Measurements from ENCODE around the gene PANX3.

Gene PANX3

DNA sequence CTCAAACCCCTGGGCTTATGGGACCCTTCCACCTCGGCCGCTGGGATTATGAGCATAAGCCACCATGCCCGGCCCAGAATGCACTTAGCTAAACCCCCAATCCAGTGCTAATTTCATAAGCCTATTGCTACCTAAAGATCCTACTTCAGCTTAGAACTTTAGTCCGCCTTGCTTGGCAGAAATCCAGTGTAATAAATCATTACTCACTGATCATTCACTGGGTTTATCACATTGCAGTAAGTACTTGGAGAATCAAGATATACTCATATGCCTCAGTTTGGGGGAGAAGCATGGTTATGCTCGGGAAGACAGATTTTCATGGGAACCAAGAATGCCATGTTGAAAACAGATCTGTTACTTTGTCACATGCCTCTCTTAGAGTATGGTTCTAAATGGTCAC, 7.6 kb downstream of the PANX3 start:
- no peak for DNase-seq

DNA sequence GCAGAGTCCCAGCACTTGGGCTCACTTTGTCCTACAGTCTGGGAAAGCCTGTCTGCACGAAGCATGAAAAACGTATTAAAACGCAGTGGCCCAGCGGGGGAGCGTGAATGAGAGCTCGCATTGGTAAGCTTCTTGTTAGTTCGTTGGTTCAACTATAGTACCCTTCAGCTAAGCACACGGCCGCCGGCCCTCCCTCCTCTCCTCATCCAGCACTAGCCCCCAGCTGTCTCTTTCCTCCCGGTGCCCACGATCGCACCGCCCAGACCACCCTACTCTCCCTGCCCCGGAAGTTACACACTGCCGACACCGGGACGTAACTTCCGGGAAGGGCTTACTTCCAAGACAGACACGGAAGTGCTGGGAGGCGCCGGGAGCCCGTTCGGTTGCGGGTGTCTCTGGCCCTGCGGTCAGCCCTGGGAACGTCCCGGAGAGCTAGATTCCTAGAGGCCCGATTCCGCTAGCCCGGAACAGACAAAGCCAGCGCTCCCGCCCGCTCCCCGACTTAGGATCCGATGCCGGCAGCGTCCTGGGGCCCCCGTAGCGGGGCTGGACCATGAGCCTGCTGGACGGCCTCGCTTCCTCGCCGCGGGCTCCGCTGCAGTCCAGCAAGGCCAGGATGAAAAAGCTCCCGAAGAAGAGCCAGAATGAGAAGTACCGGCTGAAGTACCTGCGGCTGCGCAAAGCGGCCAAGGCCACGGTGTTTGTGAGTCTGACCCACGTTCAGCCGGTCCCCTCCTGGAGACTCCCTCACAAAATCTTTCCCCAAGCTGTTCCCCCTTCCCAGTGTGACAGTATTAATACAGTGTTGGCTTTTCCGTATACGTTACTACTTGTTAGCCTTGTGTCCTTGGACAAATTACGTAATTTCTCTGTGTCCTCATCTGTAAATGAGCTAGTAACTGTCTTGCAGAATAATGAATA, 11.6 kb downstream of the PANX3 start, which contains the start of gene TBRG1:
TBRG1 (plus strand) TSS at position 334 of the 921 bp plus-strand sequence; CDS start at position 554, 220 bp downstream.
- DNase-seq = peak; percentile 71

DNA sequence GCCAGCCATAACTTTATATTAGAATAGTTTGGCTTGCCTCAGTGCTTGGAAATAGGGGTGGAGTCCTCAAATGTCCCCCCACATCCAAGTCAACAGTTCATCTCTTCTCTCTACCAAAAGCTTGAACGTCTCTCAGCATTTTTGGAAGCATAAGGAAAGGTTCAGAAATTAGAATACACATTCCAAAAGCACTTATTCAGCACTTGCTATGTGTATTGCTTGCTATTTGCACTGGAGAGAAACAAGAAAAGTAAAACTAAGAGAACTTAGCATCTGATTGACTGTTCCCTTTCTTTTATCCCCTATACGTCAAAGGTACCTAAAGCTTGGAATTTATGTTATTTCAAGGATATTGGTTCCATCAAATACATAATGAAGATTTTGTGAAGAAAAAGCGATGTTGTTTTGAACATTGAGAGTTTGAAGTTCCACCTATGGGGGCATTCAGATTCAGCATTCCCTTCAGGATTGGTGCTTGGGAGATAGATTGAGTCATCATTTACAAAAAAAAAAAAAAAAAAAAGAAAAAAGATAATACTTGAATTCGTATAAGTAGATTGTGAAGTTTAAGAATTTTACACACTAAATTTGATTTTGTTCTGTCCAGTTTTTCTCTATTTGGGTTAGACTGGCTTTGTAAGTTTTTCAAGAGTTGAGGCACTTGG, 12.8 kb downstream of the PANX3 start:
- DNase-seq = no peak

DNA sequence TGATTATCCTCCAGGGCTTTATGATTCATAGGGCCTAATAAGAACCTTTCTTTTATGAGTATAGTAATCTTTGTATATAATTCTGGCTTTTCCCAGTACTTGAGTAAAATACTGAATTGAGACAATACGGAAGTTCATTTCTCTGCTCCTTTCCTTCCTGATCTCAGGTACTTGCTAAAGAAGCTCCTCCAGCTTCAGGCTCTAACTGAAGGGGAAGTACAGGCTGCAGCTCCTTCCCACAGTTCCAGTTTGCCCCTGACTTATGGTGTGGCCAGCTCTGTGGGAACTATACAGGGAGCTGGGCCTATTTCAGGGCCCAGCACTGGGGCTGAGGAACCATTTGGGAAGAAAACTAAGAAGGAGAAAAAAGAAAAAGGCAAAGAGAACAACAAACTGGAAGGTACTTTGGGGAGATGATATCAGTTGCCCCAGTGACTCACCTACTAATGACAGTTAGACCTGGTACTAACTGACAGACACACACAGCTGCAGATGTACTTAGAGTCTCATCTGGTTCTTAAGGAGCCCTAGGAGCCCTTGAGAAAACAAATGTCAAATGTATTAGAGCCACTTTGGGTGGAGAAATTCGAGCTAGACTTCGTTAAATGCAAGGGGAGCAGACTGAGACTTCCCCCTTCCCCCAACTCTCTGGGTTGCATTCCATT, 14.4 kb downstream of the PANX3 start:
- DNase-seq = no peak

DNA sequence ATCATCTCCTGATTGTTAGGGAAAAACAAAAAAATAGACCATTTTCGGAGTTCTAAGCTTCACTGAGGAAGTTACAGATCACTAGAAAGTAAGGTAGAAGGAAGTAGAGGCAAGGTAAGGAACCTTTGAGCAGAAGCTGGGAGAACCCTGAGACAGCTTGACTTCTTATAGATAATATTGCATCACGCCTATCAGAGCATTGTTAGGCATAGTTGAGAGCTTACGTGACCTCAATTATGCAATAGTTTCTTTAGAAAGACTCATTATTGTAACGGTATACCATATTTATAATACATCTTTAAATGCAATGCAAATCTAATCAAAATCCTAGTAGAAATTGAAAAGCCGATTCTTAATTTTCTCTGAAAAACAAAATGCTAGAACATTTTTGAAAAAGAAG, 16.3 kb downstream of the PANX3 start:
- DNase-seq = no peak

DNA sequence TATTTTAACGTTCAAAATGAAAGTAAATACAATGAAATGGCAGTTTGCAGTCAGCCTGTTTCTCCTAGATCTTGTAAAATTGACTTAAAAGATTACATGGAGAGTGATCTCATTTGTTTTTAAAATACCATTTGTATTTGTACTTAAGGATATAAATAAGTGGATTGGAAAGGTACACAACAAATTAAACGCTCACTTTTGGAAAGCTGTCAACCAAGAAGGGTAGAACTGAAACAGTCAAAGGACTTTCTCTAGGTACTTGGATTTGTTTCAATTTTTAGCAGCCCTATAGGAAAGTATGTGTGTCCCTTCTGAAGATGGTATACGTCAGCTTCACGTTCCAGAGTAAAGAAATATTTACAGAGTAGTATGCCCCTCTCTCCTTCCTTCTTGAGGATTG, 18.7 kb downstream of the PANX3 start:
- no peak for DNase-seq

DNA sequence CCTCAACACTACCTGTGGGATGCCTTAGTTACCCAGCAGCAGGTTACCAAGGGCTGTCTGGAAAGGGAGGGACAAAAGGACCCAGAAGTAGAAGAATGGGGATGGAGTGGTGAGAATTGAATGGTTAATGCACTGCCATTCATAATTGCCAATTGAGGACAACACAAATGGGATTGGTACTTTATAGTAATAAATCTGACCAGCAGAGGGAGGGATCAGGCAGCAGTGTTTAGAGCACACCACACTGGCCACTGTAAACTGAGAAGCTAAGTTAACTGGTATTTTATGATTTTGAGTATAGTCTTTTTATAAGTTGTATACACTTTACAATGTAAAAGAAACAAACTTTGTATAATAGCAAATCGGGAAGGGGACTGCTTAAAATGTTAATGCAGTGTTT, 22.1 kb downstream of the PANX3 start:
- DNase-seq = no peak

DNA sequence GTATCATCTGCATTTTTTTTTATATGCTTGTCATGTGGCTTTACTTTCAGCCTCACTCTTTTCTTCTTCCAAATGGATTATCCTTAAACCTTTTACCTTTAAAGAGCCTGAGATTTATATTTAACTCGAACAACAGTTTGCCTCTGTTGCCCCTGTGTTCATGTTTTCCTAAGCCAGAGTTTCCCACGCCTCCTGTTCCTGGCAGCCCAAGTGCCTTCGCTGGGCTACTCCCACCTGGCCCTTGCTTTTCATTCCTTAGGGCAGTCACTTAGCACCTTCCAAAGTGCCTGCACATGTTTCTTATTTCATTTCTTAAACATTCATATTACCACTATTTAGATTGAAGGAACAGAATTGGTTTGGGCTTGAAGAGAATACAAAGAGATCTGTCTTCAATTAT, 24.7 kb downstream of the PANX3 start:
- no peak for DNase-seq

DNA sequence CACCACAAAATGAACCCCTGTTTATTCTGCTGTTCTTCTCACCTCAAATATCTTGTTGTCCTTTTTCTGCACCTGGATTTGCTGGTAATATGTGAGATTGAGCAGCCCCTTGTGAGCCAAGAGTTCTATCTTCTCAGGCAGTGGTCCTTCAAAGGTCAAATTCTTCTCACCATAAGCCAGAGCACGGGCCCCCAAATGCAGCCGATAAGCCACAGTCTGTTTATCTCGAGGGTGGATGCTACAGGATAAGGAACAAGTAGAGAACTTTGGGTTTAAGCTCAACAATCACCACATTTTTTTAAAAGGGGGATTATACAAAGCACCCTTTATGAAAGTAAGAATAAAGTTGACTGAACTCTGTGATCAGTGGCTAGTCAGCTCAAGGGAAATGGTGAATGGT, 27.3 kb downstream of the PANX3 start:
- no peak for DNase-seq

DNA sequence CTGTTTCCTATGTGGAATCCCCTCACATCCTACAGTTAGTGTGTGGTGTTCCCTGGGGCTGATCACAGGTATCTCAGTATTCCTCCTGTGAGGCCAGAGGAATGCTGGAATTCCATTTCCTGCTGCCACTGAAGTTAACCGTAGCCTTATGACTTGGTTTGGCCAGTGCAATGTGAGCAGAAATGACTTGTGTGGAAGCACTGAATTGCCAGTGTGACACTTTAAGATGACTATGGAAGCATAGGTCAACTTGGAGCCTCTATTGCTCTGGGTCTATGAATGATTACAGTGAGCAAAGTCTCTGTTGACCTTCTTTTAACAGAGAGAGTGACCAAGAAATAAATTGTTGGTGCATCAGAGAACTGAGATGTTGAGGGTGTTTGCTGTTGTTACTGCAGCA, 28.0 kb downstream of the PANX3 start:
- DNase-seq = no peak

DNA sequence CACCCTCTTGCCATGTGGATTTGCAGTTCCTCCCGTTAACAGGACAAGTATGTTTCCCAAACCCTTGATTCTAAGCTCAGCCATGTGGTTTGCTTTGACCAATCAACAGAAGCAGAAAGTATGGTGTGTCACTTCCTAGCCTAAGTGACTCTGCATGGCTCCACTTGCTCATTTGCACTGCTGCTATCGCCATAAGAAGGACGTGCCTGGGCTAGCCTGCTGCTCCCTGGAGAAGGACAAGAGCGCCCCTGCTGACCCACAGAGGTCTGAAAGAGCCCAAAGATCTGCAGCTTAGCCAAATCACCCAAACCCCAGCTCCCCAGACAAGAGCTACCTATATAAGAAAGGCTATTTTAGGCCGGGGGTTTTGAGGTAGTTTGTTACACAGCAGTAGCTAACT, 29.4 kb downstream of the PANX3 start:
- no peak for DNase-seq

DNA sequence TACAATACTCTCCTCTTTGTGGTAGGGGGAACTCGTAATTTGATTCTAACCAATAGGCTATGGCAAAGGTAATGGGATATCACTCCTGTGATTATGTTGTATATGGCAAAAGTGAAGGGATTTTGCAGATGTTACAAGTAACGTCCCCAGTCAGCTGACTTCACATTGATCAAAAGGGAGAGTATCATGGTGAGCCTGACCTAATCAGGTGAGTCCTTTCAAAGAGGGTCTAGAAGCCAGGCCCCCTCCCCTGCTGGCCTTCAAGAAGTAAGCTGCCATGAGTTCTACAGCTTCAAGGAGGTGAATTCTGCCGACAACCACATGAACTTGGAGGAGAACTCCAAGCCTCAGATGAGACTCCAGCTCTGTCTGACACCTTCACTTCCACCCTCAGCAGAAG, 31.4 kb downstream of the PANX3 start:
- DNase-seq = no peak

DNA sequence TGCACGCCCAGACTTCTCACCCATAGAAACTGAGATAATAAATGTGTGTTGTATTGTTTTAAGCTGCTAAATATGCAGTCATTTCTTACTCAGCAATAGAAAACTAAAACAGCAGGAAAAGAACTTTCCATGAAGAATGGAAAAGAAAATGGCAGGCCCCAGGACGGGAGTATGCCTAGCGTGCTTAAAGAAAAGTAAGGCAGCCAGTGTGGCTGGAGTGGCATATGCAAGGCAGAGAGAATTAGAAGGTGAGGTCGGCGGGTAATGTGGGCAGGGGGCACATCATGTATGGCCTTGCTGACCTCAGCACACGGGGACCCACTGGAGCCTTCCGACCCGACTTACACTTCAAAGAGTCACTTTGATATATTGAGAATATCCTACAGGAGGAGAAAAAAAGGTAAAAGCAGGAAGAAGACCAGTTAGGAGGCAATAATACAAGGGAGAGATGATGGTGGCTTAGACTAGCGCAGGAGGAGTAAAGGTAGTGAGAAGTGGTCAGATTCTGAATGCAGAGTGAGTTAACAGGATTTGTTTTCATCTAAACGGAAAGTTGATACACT, 31.9 kb downstream of the PANX3 start:
- no peak for DNase-seq

DNA sequence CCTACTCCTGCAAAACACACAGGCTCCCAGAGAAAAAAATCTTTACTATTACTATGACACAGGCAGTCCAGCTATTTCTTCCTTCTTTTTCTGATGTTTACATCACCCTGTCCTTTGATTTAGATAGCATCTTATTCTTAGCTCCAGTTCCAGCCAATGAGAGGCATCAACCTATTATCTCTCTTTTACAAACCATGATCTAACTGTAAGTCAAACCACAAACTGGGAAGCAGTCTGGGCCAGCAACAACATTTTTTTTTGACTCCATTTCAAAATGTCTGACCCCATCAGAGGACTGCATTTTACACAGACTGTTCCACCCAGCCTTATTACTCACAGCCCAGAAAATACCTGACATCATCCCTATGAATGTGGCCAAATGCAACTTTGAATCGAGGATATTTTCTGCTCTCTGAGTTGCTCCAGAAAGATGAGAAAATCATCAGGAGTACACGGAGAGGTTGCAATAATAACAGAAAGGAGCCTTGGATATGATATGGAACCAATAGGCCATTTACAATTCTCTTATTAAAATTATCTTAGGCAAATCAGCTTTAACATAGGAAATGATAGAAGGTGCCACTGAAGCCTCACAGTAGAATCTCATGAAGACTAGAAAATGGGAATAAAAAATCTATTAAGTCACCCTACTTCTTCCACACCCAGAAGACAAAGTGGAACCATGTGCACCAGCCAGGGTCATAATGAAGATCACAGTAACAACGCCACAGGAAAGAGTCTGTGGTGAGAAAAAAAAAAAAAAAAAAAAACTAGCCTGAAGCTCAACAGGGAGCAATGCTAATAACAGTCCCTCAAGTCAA, 32.6 kb downstream of the PANX3 start:
- DNase-seq = peak; percentile 49

DNA sequence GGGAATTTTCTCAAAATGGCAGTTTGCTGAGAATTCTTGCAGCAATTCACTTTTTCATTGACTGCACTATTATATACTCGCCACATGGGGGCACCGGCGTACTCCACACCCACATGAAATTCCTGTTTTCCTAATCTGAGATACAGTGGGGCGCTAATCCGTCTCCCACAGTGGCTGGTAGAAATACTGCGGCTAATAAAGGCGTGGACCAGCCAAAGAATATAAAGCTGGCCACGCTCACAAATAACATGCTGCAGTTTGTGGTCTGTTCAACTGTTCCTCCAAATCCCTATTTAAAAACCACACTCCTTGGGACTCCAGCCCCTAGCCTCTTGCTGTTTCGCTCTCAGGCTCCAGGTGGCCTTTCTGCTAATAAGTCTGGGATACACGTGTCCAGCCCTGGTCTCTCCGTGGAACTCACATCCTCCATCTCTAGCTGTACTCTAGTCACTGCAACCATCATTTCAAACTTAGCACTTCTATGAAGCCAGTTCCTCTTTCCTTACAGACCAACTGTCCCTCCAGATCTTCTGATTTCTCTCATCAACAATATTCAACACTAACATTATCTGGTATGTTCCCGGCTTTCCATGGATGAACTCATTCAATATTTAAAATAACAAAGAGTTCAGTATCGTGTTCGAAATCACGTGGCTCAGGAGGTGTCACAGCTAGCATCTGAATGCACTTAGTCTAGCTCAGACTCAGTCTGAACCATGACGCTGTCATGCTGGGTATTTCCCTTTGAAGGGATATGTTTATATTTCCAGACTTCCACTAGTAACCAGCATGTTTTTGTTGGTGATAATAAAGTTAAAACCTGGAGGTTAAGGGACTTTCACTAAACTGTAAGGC, 33.4 kb downstream of the PANX3 start:
- DNase-seq = peak; percentile 46

DNA sequence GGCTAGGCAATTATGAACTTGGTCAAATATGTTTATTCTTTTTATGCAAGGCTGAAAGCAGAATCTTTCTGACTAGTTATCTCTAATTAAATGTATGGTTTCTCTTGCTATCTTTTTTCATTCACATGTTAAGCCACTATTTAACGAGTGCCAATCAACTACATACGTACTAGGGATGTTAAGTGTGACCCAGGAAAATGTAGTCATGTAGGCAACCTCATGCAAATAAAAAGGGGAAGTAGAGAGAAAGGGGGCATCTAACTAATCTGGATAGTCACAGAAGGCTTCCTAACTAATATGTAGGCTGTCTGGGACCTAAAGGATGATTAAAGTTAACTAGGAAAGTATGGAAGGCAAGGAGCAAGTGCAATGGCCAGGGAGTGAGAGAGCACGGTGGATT, 34.9 kb downstream of the PANX3 start:
- DNase-seq = no peak

DNA sequence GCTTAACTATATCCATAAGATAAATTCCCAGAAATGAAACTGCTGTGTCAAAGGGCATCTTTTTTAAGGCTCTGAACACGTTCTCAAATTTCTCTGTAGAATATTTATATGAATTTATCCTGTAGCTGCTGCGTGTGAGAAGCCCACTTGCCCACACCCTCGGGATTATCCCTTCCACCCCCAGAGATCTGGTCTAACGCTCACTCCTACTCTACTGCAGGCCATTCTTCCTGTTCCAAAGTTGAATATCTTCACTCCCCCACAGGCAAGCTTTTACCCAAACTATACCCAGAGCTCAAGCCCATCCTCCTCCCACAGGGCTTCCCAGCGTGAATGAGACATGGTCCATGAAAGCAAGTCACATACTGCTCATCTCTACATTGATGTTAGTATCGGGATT, 37.4 kb downstream of the PANX3 start:
- DNase-seq = no peak

DNA sequence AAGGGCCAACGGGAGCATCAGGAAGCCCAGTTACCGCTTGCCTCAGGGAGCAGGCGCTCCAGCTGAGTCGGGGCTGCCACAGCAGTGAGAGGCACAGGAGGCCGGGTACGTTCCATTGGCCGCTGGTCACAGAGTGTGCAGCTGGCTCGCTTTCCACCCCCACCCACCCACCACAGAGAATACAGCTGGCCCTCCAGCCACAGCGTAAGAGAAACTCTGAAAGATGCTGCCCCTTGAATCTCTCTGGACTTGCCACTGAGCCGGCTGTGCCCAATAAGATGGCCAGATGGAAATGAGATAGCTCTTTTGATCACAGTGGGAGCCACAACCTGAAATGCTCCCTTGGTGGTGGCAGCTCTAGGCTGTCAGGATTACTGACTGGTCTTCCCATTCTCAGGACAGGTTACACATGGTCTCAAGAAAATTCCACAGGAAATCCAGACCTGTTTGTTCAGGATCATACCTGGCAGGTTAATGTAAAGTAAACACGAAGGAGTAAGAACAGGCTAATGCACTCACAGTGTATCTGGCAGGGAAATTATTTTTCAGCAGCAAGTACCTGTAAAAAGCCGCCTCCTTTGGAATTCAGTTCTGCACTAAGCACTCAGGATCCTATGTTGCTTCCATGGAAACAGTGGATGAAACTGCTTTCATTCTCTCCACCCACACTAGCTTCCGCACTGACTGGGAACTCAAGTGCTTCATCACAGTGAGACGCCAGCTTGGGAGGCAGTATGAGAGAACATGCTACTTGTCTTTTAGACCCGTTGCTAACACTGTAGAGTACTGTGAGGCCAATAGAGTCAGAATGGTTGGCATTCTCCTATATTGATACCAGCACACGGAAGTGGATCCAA, 45.8 kb downstream of the PANX3 start:
- DNase-seq = no peak

DNA sequence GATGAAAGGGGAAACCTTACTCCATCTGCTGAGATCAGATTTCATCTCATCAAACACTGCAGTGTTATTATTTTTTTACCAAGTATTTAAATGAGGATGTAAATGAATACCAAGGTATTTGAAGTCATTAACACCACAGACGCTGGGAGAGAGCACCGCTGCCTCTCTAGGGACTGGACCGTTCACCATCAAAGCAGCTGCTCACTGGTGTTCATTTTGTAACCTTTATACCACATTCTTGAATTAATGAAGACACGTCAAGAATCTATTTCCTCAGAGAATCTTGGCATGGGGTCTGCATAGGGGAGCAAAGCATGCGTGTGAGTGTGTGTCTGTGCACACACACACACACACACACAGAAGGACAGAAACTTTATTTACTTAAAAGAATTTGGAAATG, 46.7 kb downstream of the PANX3 start:
- no peak for DNase-seq

DNA sequence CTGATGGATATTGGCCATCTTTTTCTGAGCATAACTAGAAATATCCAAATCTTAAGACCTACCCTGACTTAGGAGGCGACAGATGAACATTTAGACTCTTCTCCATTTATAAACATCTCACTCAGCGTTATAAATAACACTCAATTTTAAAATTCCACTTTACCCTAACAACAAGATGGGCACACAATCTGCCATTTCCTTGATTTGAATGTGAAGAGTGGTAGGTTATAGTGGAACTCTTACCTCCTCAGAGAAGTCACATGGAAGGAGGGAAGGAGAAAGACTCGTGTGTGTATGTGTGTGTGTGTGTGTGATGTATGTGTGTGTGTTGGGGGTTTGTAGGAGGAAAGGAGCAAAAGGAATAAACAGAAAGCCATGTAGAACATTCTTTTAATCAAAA, 47.3 kb downstream of the PANX3 start:
- DNase-seq = no peak

DNA sequence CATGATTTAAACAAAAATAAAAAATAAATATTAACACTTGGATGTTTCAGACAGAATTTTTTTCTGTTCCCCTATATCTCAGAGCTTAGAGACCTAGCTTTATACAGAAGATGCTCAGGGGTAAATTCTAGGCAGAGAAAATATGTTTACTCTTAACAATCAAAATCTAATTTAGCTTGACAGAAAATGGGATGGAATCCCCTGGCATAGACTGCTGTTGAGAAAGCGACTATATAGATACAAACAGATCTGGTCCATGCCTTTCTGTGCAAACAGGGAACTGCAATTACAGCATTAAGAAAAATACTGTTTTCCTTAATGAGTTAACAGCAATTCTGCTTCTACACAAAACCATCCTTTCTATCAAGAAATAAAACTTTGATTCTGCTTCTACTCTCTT, 47.8 kb downstream of the PANX3 start:
- DNase-seq = no peak
